CD4-positive, alpha-beta T cell treated with Interleukin-15 for 4 hours (primary cell): ENCODE data around the gene USH2A.

Experiments used
- DNase-seq: peaks from one replicate; pipeline ENCODE4 v3.0.0-alpha.2; 2020; ENCODE audit warnings: low spot score

The USH2A gene

GRCh38 chr1:215637041-215637573 is 786.1 kb downstream of the USH2A start:
- DNase-seq: no peak

GRCh38 chr1:215636258-215636965 is 786.8 kb downstream of the USH2A start:
- DNase-seq: no peak

GRCh38 chr1:215635827-215636226 is 787.4 kb downstream of the USH2A start:
- DNase-seq: no peak

- no peak for DNase-seq
These were observed 791.8 kb downstream of the USH2A start for GRCh38 chr1:215631489-215631888.

- DNase-seq: no peak
These were observed 792.2 kb downstream of the USH2A start for GRCh38 chr1:215631040-215631439.

- no peak for DNase-seq
These were observed 797.3 kb downstream of the USH2A start for GRCh38 chr1:215625949-215626348.

- DNase-seq: no peak
These were observed 800.1 kb downstream of the USH2A start for GRCh38 chr1:215623162-215623561.

- DNase-seq: no peak
These were observed 805.3 kb downstream of the USH2A start for GRCh38 chr1:215617979-215618378.

GRCh38 chr1:215612391-215612790 is 810.9 kb downstream of the USH2A start:
- DNase-seq: no peak

- DNase-seq: no peak
These were observed 814.6 kb downstream of the USH2A start for GRCh38 chr1:215608646-215609045.

GRCh38 chr1:215607412-215607811 is 815.8 kb downstream of the USH2A start:
- DNase-seq: no peak

GRCh38 chr1:215606564-215607168 is 816.6 kb downstream of the USH2A start:
- no peak for DNase-seq

- DNase-seq: no peak
These were observed 817.2 kb downstream of the USH2A start for GRCh38 chr1:215606036-215606435.

GRCh38 chr1:215605011-215605621 is 818.1 kb downstream of the USH2A start:
- no peak for DNase-seq

- no peak for DNase-seq
These were observed 819.9 kb downstream of the USH2A start for GRCh38 chr1:215603319-215603718.

GRCh38 chr1:215601276-215601675 is 822.0 kb downstream of the USH2A start:
- DNase-seq: no peak

GRCh38 chr1:215600867-215601266 is 822.4 kb downstream of the USH2A start:
- DNase-seq: no peak

GRCh38 chr1:215600258-215600792 is 822.9 kb downstream of the USH2A start:
- DNase-seq: no peak

GRCh38 chr1:215599418-215600074 is 823.7 kb downstream of the USH2A start:
- DNase-seq: no peak

GRCh38 chr1:215597961-215598360 is 825.3 kb downstream of the USH2A start:
- no peak for DNase-seq

GRCh38 chr1:215595231-215595630 is 828.0 kb downstream of the USH2A start:
- no peak for DNase-seq

GRCh38 chr1:215594640-215595039 is 828.6 kb downstream of the USH2A start:
- DNase-seq: no peak
